ENCODE measurements around the gene SEMA6C.

The SEMA6C gene

DNA sequence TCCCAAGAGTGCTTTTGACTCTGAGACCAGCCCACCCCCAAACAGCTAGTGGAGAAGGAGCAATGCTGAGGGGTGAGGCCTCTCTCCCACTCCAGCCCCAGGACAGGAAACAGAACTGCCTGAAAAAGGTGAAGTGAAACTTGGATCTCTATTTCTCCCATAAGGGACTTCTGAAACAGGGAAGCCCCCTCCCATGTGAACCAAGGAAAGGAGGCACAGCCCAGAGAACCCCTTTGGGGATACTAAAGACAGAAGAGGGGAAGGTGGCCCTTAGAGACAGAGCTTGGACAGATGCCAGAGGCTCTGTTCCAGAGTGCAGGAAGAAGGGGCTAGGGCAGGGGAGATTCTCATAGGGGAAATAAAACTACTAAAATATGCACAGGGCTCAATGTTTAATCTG, 12.9 kb upstream of the SEMA6C start:
- DNase-seq (ENCODE audit: low read depth) = no peak

DNA sequence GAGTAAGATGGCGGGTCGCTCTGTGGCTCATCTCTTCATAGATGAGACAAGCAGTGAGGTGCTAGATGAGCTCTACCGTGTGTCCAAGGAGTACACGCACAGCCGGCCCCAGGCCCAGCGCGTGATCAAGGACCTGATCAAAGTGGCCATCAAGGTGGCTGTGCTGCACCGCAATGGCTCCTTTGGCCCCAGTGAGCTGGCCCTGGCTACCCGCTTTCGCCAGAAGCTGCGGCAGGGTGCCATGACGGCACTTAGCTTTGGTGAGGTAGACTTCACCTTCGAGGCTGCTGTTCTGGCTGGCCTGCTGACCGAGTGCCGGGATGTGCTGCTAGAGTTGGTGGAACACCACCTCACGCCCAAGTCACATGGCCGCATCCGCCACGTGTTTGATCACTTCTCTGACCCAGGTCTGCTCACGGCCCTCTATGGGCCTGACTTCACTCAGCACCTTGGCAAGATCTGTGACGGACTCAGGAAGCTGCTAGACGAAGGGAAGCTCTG, 12.4 kb upstream of the SEMA6C start:
- DNase-seq (ENCODE audit: low read depth) = no peak

DNA sequence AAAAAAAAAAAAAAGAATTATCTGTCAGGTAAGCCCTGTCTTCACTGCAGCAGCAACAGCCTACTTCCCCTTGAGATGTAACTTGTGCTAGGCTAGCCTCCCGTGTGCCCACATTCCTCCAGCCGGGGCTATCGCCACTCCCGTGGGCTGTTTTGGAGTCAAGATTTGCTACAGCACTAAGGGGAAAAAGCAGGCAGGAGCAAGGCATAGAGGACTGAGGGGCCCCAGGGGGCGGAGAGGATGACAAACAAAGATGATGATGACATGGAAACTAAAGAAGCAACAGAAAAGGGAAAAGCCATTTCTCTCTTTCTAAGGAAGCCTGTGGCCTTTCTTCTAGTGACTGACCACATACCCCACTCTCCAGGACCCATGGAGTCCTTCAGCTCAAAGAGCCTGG, 11.9 kb upstream of the SEMA6C start:
- DNase-seq (ENCODE audit: low read depth) = no peak

GRCh38 chr1:151157067-151157531, 10.7 kb upstream of the SEMA6C start:
- DNase-seq (ENCODE audit: low read depth) = no peak

GRCh38 chr1:151156515-151156819, 10.0 kb upstream of the SEMA6C start, which contains the start of gene TNFAIP8L2:
Gene TNFAIP8L2, plus strand, starts transcription at chr1:151156649. Its CDS starts 2,049 bp downstream, at chr1:151158698.
- no peak for DNase-seq (ENCODE audit: low read depth)

GRCh38 chr1:151147665-151148064, 1.2 kb upstream of the SEMA6C start:
- DNase-seq (ENCODE audit: low read depth) = no peak

- no peak for DNase-seq (ENCODE audit: low read depth)
These were observed 687 bp upstream of the SEMA6C start for GRCh38 chr1:151147132-151147503.

- no peak for DNase-seq (ENCODE audit: low read depth)
These were observed 389 bp downstream of the SEMA6C start for GRCh38 chr1:151146072-151146411.

DNA sequence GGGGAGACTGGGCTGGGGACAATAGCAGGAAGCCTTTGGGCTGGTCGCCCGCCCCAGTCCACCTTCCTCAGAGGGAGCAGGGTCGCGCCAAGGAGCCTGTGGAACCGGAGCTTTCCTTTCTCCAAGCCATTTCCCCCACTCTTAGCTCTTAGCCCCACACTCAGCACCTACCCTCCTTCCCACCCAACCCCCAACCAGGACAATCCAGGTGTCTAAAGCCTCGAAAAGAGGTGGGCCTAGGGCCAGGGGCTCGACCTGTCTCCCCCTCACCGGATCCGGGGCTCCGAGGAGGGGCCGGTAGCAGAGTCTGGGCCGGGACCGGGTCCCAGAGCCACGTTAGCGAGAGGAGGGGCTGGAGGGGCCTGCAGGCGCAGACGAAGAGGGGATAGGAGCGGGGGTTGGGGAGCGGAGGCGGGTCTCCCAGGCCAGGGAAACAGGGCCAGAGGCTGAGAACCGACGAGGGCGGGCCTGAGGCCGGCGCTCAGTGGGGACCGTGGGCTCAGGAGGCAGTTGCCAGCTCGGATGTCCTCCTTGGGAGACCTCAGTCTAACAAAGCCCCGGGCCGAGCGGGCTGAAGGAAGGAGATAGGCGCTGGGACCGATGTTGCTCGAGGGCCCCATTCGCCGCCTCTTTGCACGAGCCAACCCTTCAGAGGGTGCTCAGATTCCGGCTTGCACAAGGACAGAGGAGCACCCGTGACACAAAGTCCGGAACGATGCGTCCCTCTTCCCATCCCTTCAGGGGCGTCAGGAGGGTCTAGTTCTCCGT, 943 bp downstream of the SEMA6C start:
- no peak for DNase-seq (ENCODE audit: low read depth)

- DNase-seq (ENCODE audit: low read depth) = no peak
These were observed 1.7 kb downstream of the SEMA6C start for GRCh38 chr1:151144474-151145303.

- DNase-seq (ENCODE audit: low read depth) = no peak
These were observed 2.4 kb downstream of the SEMA6C start for GRCh38 chr1:151143986-151144385.

DNA sequence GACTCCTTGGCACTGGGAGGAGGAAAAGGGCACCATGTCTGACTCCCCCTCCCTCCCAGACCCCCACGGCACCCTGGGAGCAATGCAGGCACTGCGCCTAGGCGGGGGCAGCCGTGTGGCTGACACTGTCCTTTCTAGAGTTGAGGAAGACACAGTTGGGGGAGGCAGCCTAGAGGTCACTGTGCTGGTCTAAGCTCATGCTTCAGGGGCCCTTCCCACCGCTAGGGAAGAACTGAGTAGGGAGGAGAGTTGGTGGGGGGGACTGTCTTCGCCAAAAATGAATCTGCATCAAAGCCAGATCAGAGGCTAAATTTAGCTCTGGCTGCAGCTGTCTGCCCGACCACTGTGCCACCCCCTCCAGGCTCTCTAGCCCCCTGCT, 3.4 kb downstream of the SEMA6C start:
- DNase-seq (ENCODE audit: low read depth) = no peak

GRCh38 chr1:151142411-151143056, 3.9 kb downstream of the SEMA6C start:
- no peak for DNase-seq (ENCODE audit: low read depth)

- DNase-seq (ENCODE audit: low read depth) = no peak
These were observed 8.6 kb downstream of the SEMA6C start for GRCh38 chr1:151137789-151138188.

- no peak for DNase-seq (ENCODE audit: low read depth)
These were observed 10.7 kb downstream of the SEMA6C start for GRCh38 chr1:151135433-151136385.

- DNase-seq (ENCODE audit: low read depth) = no peak
These were observed 11.4 kb downstream of the SEMA6C start for GRCh38 chr1:151134991-151135390.

DNA sequence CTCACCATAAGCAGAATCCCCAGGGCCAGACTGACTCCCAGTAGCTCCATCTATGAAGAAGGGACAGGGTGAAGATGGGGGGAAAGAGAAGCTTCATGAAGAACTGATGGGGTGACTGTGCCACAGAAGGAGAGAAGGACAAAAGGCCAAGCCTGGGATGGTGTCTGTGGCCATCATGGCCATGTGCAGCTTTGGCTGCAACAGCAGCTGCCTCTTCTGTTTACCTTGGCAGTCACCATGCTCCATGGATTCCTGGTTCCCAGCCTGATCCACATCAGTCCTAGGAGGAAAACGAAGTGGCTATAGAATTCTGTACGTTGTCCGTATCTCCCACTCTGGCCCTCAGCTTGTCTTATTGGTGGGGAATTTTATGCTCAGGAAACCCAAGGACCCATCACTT, 12.0 kb downstream of the SEMA6C start:
- DNase-seq (ENCODE audit: low read depth) = no peak

DNA sequence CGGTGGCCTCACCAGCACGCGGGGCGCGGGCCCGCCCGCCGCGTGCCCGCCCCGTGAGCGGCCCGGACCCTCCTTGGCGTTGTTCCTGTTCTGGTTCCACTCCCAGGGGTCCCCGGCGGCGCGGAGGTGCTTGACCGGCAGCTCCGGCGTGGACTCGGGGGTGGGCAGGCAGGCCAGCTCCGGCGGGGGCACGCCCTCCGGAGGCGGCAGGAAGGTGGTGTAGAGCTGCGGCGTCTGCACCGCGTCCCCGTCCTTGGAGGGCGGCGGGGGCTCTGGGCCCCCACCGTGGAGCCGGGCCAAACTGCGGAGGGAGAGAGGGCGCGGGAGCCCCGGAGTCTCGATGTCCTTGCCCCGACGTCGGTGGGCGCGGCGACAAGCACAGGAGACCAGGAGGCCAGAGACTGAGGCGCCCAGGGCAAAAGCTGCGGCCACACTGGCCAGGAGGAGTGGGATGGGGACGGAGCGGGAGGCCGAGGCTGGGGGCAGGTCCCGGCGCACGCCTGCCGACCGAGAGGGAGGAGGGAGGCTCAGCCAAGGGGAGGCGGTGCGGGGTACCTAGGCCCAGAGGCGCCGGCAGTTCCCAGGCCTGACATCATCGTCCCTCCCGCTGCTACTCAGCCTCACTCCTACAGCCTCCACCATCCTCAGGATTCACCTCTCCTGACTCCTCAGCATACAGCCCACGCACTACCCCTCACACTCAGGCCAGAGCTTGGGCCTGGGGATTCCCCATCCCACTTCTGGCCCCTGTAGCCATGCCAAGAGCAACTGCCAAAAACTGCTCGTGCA, 13.2 kb downstream of the SEMA6C start:
- no peak for DNase-seq (ENCODE audit: low read depth)

DNA sequence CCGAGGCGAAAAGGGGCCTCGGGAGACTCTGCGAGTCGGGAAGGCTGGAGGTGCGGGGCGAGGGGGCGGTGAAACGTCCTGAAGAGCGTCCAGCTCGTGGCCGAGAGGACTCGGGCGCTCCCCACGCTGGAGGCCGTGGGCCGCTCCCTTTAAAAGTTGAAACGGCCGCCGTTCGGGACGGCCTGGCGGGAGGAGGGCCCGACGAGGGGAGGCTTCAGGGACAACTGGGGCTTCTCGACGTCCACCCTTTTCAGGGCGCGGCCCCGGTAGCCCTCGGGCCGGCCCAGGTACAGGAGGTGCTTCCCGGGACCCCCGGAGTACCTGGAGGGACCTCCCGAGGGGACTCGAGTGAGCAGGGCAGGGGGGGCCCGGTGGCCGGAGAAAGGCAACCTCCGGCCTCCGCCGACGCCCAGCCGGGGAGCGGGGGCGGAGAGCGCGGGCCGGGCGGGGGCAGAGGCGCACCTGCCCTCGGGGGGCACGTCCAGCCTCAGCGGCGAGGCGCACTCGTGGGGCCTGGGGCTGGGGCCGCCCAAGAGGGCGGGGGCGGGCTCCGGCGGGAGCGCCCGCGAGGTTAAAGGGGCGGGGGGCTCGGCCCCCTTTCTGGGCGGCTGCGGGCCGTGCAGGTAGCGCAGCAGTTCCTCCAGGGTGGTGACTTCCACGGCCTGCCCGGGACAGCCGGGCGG, 14.0 kb downstream of the SEMA6C start:
- DNase-seq (ENCODE audit: low read depth) = no peak

- DNase-seq (ENCODE audit: low read depth) = no peak
These were observed 14.6 kb downstream of the SEMA6C start for GRCh38 chr1:151131701-151132334.

Measured in GM04504 (cell line).